ENCODE results near the gene LPP.

The LPP gene

GRCh38 chr3:188643736-188644135 is 489.8 kb downstream of the LPP start:
- no peaks in the 10 kb centered on the region for H3K36me3 ChIP-seq (ENCODE audit: control insufficient read depth, insufficient read depth, low read length)
- H3K4me1 ChIP-seq (ENCODE audit: control insufficient read depth, insufficient read depth, low read length, poor library complexity, severe bottlenecking): no peaks in the 10 kb centered on the region
- no peak for DNase-seq
- H3K27ac ChIP-seq (ENCODE audit: insufficient read depth, low read length, poor library complexity, severe bottlenecking): no peak overlapping the region
- H3K27me3 ChIP-seq (replicated peaks; ENCODE audit: control insufficient read depth, insufficient read depth, low read length, poor library complexity, severe bottlenecking): no peaks in the 10 kb centered on the region
- no peak overlapping the region for H3K4me3 ChIP-seq (ENCODE audit: insufficient read depth, low read depth, low read length, poor library complexity, severe bottlenecking)
- H3K9me3 ChIP-seq (ENCODE audit: control insufficient read depth, low read length): no peaks in the 10 kb centered on the region

GRCh38 chr3:188646592-188646991 is 492.6 kb downstream of the LPP start:
- no peaks in the 10 kb centered on the region for H3K9me3 ChIP-seq (ENCODE audit: control insufficient read depth, low read length)
- no peak for DNase-seq
- no peaks in the 10 kb centered on the region for H3K4me1 ChIP-seq (ENCODE audit: control insufficient read depth, insufficient read depth, low read length, poor library complexity, severe bottlenecking)
- H3K27me3 ChIP-seq (replicated peaks; ENCODE audit: control insufficient read depth, insufficient read depth, low read length, poor library complexity, severe bottlenecking): no peaks in the 10 kb centered on the region
- no peak overlapping the region for H3K27ac ChIP-seq (ENCODE audit: insufficient read depth, low read length, poor library complexity, severe bottlenecking)
- no peaks in the 10 kb centered on the region for H3K36me3 ChIP-seq (ENCODE audit: control insufficient read depth, insufficient read depth, low read length)
- H3K4me3 ChIP-seq (ENCODE audit: insufficient read depth, low read depth, low read length, poor library complexity, severe bottlenecking): no peak overlapping the region

- Histone ChIP-seq H3K4me1 (ENCODE audit: control insufficient read depth, insufficient read depth, low read length, poor library complexity, severe bottlenecking) (no peaks in the 10 kb centered on the region), H3K4me3 (ENCODE audit: insufficient read depth, low read depth, low read length, poor library complexity, severe bottlenecking) (no peak overlapping the region), H3K27me3 (replicated peaks; ENCODE audit: control insufficient read depth, insufficient read depth, low read length, poor library complexity, severe bottlenecking) (no peaks in the 10 kb centered on the region), H3K36me3 (ENCODE audit: control insufficient read depth, insufficient read depth, low read length) (no peaks in the 10 kb centered on the region), H3K9me3 (ENCODE audit: control insufficient read depth, low read length) (no peaks in the 10 kb centered on the region), H3K27ac (ENCODE audit: insufficient read depth, low read length, poor library complexity, severe bottlenecking) (no peak overlapping the region)
- no peak for DNase-seq
These were observed 493.3 kb downstream of the LPP start for GRCh38 chr3:188647237-188647636.

GRCh38 chr3:188649521-188649920 is 495.6 kb downstream of the LPP start:
- Histone ChIP-seq H3K36me3 (ENCODE audit: control insufficient read depth, insufficient read depth, low read length) (no peaks in the 10 kb centered on the region), H3K27me3 (replicated peaks; ENCODE audit: control insufficient read depth, insufficient read depth, low read length, poor library complexity, severe bottlenecking) (no peaks in the 10 kb centered on the region), H3K9me3 (ENCODE audit: control insufficient read depth, low read length) (no peaks in the 10 kb centered on the region), H3K27ac (ENCODE audit: insufficient read depth, low read length, poor library complexity, severe bottlenecking) (no peak overlapping the region), H3K4me1 (ENCODE audit: control insufficient read depth, insufficient read depth, low read length, poor library complexity, severe bottlenecking) (no peaks in the 10 kb centered on the region), H3K4me3 (ENCODE audit: insufficient read depth, low read depth, low read length, poor library complexity, severe bottlenecking) (no peak overlapping the region)
- DNase-seq: no peak

GRCh38 chr3:188656196-188656982 is 502.4 kb downstream of the LPP start:
- Histone ChIP-seq H3K36me3 (ENCODE audit: control insufficient read depth, insufficient read depth, low read length) (no peaks in the 10 kb centered on the region), H3K27ac (ENCODE audit: insufficient read depth, low read length, poor library complexity, severe bottlenecking) (no peak overlapping the region), H3K4me1 (ENCODE audit: control insufficient read depth, insufficient read depth, low read length, poor library complexity, severe bottlenecking) (no peaks in the 10 kb centered on the region), H3K4me3 (ENCODE audit: insufficient read depth, low read depth, low read length, poor library complexity, severe bottlenecking) (no peak overlapping the region), H3K9me3 (ENCODE audit: control insufficient read depth, low read length) (no peaks in the 10 kb centered on the region), H3K27me3 (replicated peaks; ENCODE audit: control insufficient read depth, insufficient read depth, low read length, poor library complexity, severe bottlenecking) (no peaks in the 10 kb centered on the region)
- DNase-seq: no peak

GRCh38 chr3:188658606-188659005 is 504.6 kb downstream of the LPP start:
- Histone ChIP-seq H3K9me3 (ENCODE audit: control insufficient read depth, low read length) (no peaks in the 10 kb centered on the region), H3K4me1 (ENCODE audit: control insufficient read depth, insufficient read depth, low read length, poor library complexity, severe bottlenecking) (no peaks in the 10 kb centered on the region), H3K4me3 (ENCODE audit: insufficient read depth, low read depth, low read length, poor library complexity, severe bottlenecking) (no peak overlapping the region), H3K27ac (ENCODE audit: insufficient read depth, low read length, poor library complexity, severe bottlenecking) (no peak overlapping the region), H3K27me3 (replicated peaks; ENCODE audit: control insufficient read depth, insufficient read depth, low read length, poor library complexity, severe bottlenecking) (no peaks in the 10 kb centered on the region), H3K36me3 (ENCODE audit: control insufficient read depth, insufficient read depth, low read length) (no peaks in the 10 kb centered on the region)
- DNase-seq: no peak

GRCh38 chr3:188659449-188660090 is 505.6 kb downstream of the LPP start:
- Histone ChIP-seq H3K4me3 (ENCODE audit: insufficient read depth, low read depth, low read length, poor library complexity, severe bottlenecking) (no peak overlapping the region), H3K9me3 (ENCODE audit: control insufficient read depth, low read length) (no peaks in the 10 kb centered on the region), H3K4me1 (ENCODE audit: control insufficient read depth, insufficient read depth, low read length, poor library complexity, severe bottlenecking) (no peaks in the 10 kb centered on the region), H3K27me3 (replicated peaks; ENCODE audit: control insufficient read depth, insufficient read depth, low read length, poor library complexity, severe bottlenecking) (no peaks in the 10 kb centered on the region), H3K36me3 (ENCODE audit: control insufficient read depth, insufficient read depth, low read length) (no peaks in the 10 kb centered on the region), H3K27ac (ENCODE audit: insufficient read depth, low read length, poor library complexity, severe bottlenecking) (no peak overlapping the region)
- DNase-seq: no peak

- H3K4me1 ChIP-seq (ENCODE audit: control insufficient read depth, insufficient read depth, low read length, poor library complexity, severe bottlenecking): no peaks in the 10 kb centered on the region
- H3K27me3 ChIP-seq (replicated peaks; ENCODE audit: control insufficient read depth, insufficient read depth, low read length, poor library complexity, severe bottlenecking): no peaks in the 10 kb centered on the region
- H3K9me3 ChIP-seq (ENCODE audit: control insufficient read depth, low read length): no peaks in the 10 kb centered on the region
- H3K4me3 ChIP-seq (ENCODE audit: insufficient read depth, low read depth, low read length, poor library complexity, severe bottlenecking): no peak overlapping the region
- no peak for DNase-seq
- no peaks in the 10 kb centered on the region for H3K36me3 ChIP-seq (ENCODE audit: control insufficient read depth, insufficient read depth, low read length)
- no peak overlapping the region for H3K27ac ChIP-seq (ENCODE audit: insufficient read depth, low read length, poor library complexity, severe bottlenecking)
These were observed 506.5 kb downstream of the LPP start for GRCh38 chr3:188660415-188660814.

- no peaks in the 10 kb centered on the region for H3K9me3 ChIP-seq (ENCODE audit: control insufficient read depth, low read length)
These were observed 507.8 kb downstream of the LPP start for GRCh38 chr3:188661806-188662205.

GRCh38 chr3:188662214-188662613 is 508.3 kb downstream of the LPP start:
- Histone ChIP-seq H3K36me3 (ENCODE audit: control insufficient read depth, insufficient read depth, low read length) (no peaks in the 10 kb centered on the region), H3K4me1 (ENCODE audit: control insufficient read depth, insufficient read depth, low read length, poor library complexity, severe bottlenecking) (no peaks in the 10 kb centered on the region), H3K4me3 (ENCODE audit: insufficient read depth, low read depth, low read length, poor library complexity, severe bottlenecking) (no peak overlapping the region), H3K9me3 (ENCODE audit: control insufficient read depth, low read length) (no peaks in the 10 kb centered on the region), H3K27ac (ENCODE audit: insufficient read depth, low read length, poor library complexity, severe bottlenecking) (no peak overlapping the region), H3K27me3 (replicated peaks; ENCODE audit: control insufficient read depth, insufficient read depth, low read length, poor library complexity, severe bottlenecking) (no peaks in the 10 kb centered on the region)
- DNase-seq: no peak

More at GRCh38 chr3:188661806-188662205, 507.8 kb downstream of the LPP start:
- H3K27me3 ChIP-seq (replicated peaks; ENCODE audit: control insufficient read depth, insufficient read depth, low read length, poor library complexity, severe bottlenecking): no peaks in the 10 kb centered on the region
- no peak overlapping the region for H3K4me3 ChIP-seq (ENCODE audit: insufficient read depth, low read depth, low read length, poor library complexity, severe bottlenecking)
- H3K27ac ChIP-seq (ENCODE audit: insufficient read depth, low read length, poor library complexity, severe bottlenecking): no peak overlapping the region
- no peaks in the 10 kb centered on the region for H3K36me3 ChIP-seq (ENCODE audit: control insufficient read depth, insufficient read depth, low read length)
- no peaks in the 10 kb centered on the region for H3K4me1 ChIP-seq (ENCODE audit: control insufficient read depth, insufficient read depth, low read length, poor library complexity, severe bottlenecking)
- DNase-seq: no peak
